ENCODE results near the gene NT5DC4. TPM values are rescaled to one million over a fixed set of nuclear protein-coding genes. Genes with fewer than 3 reads are reported as not detected.

Gene NT5DC4
- total RNA-seq, 2 donors from 2014 or later, result not detected

GRCh38 chr2:112723995-112724394 is 3.2 kb downstream of the NT5DC4 start:
- Histone ChIP-seq H3K27me3 (no peaks in the 10 kb centered on the region), H3K4me1 (no peaks in the 10 kb centered on the region), H3K4me3 (no peak overlapping the region), H3K36me3 (replicated peaks in 1 of 2; ENCODE audit: insufficient read depth in 1 of 2, low read depth in 2 of 2) (no peaks in the 10 kb centered on the region), H3K27ac (no peak overlapping the region), H3K9me3 (no peaks in the 10 kb centered on the region)
- TF ChIP-seq POLR2A (IDR thresholded peaks at IDR 0.05) (no peak), CTCF (IDR thresholded peaks at IDR 0.05) (no peak)
- intact Hi-C loops (cut with DNase I), result loop anchor here (10.0 kb wide), 1 partner anchor 99 kb away; no protein-coding TSS in a partner anchor
- WGBS, 2 donors, result 91 to 96% methylated on average over 4 to 8 of the region's 8 CpGs
- no peak for ATAC-seq
- DNase-seq, result no peak

- Histone ChIP-seq H3K27me3 (no peaks in the 10 kb centered on the region), H3K4me1 (no peaks in the 10 kb centered on the region), H3K27ac (no peak overlapping the region), H3K4me3 (no peak overlapping the region), H3K36me3 (replicated peaks in 1 of 2; ENCODE audit: insufficient read depth in 1 of 2, low read depth in 2 of 2) (no peaks in the 10 kb centered on the region), H3K9me3 (no peaks in the 10 kb centered on the region)
- TF ChIP-seq POLR2A (IDR thresholded peaks at IDR 0.05) (no peak), CTCF (IDR thresholded peaks at IDR 0.05) (no peak)
- DNase-seq (no peak), ATAC-seq (no peak)
- 68 to 72% methylated on average over 9 to 21 of the region's 21 CpGs for WGBS, 2 donors
- intact Hi-C loops (cut with DNase I), result loop anchor here (10.0 kb wide), 1 partner anchor 100 kb away; no protein-coding TSS in a partner anchor
Observed at GRCh38 chr2:112724591-112725525, 4.0 kb downstream of the NT5DC4 start.

DNA sequence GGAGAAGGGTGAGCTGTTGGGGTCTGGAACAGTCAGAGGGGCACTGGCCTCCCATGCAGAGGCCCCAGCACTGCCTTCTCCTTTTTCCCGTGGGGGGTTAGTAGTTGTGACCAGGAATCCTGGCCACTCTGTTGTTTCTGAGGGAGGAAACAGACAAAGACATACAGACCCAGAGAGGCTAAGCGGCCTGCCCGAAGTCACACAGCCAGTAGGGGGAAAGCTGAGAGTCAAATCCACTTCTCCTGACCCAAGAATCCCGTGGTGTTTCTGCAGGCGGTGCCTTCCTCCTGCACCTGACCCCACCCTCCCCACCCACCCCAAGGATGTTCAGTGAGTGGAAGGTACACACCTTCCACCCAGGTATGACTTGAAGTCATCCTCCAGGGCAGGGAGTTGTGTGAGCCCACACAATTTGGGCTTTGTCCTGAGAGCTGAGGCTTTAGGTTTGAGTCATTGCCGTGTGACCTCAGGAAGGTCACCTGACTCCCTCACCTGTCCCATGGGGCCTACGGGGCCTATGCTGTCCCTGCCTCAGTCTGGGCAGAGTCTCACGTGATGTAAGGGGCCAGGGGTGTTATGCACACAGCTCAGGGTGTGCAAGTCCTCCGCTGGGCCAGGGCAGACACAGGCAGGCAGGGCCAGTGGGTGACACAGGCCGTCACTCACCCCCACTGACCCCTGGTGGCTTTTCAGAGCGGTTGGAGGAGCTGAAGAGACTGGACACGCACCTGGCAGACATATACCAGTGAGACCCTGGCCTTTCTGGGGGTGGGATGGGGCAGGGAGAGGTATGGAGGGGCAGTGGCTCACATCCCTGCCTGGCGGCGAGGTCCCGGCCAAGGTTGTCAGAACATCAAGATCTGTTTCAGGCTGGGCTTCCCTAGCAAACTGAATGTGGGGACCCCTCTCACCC is 5.0 kb downstream of the NT5DC4 start:
- H3K27ac ChIP-seq, result no peak overlapping the region
- DNase-seq, result peak in 1 of 4 donors; percentile 13
- no peak for ATAC-seq
- H3K9me3 ChIP-seq, result no peaks in the 10 kb centered on the region
- intact Hi-C loops (cut with DNase I), result loop anchor here (10.0 kb wide), 1 partner anchor 101 kb away; no protein-coding TSS in a partner anchor
- no peak for TF ChIP-seq POLR2A (IDR thresholded peaks at IDR 0.05)
- TF ChIP-seq CTCF (IDR thresholded peaks at IDR 0.05), result no peak
- H3K36me3 ChIP-seq (replicated peaks in 1 of 2; ENCODE audit: insufficient read depth in 1 of 2, low read depth in 2 of 2), result no peaks in the 10 kb centered on the region
- H3K27me3 ChIP-seq, result no peaks in the 10 kb centered on the region
- WGBS, 2 donors, result 72 to 79% methylated on average over 7 to 13 of the region's 15 CpGs
- H3K4me3 ChIP-seq, result no peak overlapping the region
- H3K4me1 ChIP-seq, result no peaks in the 10 kb centered on the region

DNA sequence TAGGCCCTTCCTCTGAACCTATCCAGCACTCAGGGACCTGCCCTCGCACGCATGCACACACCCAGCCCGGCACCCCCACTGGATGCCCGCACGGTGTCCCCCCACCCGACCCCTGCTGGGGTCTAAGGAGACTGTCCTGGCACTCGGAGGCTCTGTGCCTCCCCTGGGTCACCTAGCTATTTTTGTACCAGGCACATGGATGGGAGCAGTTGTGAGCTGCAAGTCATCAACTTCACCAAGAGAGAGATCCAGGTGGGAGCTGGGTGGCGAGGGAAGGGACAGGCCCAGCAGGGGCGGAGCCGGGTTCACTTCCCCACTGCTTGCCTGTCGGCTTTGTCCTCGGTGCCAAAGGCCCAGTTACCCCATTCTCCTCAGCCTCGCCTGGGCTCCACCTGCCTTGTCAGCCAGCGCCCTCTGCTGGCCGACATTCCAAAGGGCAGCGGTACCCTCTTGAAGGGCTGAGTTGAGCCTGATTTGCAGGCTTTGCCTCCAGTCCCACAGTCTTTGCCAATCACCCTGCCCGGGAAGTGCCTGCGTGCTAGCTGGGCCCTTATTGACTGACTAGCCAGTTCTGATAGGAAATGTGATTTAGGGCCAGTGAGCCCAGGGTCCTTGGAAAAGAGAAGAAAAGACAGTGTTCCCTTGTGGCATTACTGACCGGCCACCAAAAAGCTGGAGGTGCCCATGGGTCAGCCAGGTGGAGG is 5.8 kb downstream of the NT5DC4 start:
- no peaks in the 10 kb centered on the region for H3K27me3 ChIP-seq
- H3K4me1 ChIP-seq, result no peaks in the 10 kb centered on the region
- intact Hi-C loops (cut with DNase I), result loop anchor here (10.0 kb wide), 1 partner anchor 102 kb away; no protein-coding TSS in a partner anchor
- H3K4me3 ChIP-seq, result no peak overlapping the region
- no peak overlapping the region for H3K27ac ChIP-seq
- ATAC-seq (peak; percentile 91), DNase-seq (peak; percentile 88 to 92 (median 90))
- WGBS, 2 donors, result 30 to 35% methylated on average over 5 to 19 of the region's 19 CpGs
- H3K9me3 ChIP-seq, result no peaks in the 10 kb centered on the region
- no peaks in the 10 kb centered on the region for H3K36me3 ChIP-seq (replicated peaks in 1 of 2; ENCODE audit: insufficient read depth in 1 of 2, low read depth in 2 of 2)
- TF ChIP-seq CTCF (IDR thresholded peaks at IDR 0.05) (peak; percentile 86 to 97 (median 95)), POLR2A (IDR thresholded peaks at IDR 0.05) (no peak)

All from body of pancreas (tissue), 4 donors.